ENCODE results near the gene IQGAP2.

Gene IQGAP2

GRCh38 chr5:76608833-76609232 lies 205.7 kb downstream of the IQGAP2 start:
- no peak overlapping the region for H2AFZ ChIP-seq (ENCODE audit: low read length)

GRCh38 chr5:76610196-76610595 lies 207.1 kb downstream of the IQGAP2 start:
- H2BK15ac ChIP-seq (ENCODE audit: low read length) = no peak overlapping the region
- H4K91ac ChIP-seq (ENCODE audit: low read depth, low read length, poor library complexity) = no peak overlapping the region
- no peak overlapping the region for H3K4me3 ChIP-seq (ENCODE audit: low read length in 2 of 2)
- no peak overlapping the region for H3K4ac ChIP-seq (ENCODE audit: low read length)
- peaks cover 11 to 21% of the 10 kb centered on the region in 2 donors for H3K4me1 ChIP-seq (ENCODE audit: control insufficient read depth in 2 of 2, insufficient read depth in 1 of 2, low read depth in 1 of 2, low read length in 2 of 2)
- no peaks in the 10 kb centered on the region for H3K9me3 ChIP-seq (replicated peaks in 1 of 2; ENCODE audit: control insufficient read depth in 2 of 2, insufficient read depth in 1 of 2, low read depth in 1 of 2, low read length in 2 of 2)
- H4K8ac ChIP-seq (ENCODE audit: low read depth, low read length) = no peak overlapping the region
- no peaks in the 10 kb centered on the region for H3K79me1 ChIP-seq (ENCODE audit: low read depth, low read length)
- H3K18ac ChIP-seq (ENCODE audit: low read length) = no peak overlapping the region
- H3K9ac ChIP-seq (ENCODE audit: low read depth, low read length, poor library complexity) = no peak overlapping the region
- no peak overlapping the region for H3K23ac ChIP-seq (ENCODE audit: low read depth, low read length, poor library complexity)
- H2BK12ac ChIP-seq (ENCODE audit: low read length) = no peak overlapping the region
- no CpG with 5 or more reads among the region's 1 CpG for WGBS, 2 donors (ENCODE audit: extremely low coverage in 2 of 2, insufficient read length in 2 of 2, insufficient replicate concordance in 1 of 2)
- H3K4me2 ChIP-seq (ENCODE audit: insufficient read depth, low read length, poor library complexity, severe bottlenecking) = no peak overlapping the region
- no peak for DNase-seq (ENCODE audit: low spot score)
- H2BK120ac ChIP-seq (ENCODE audit: low read depth, low read length) = no peak overlapping the region
- peaks cover 2 to 16% of the 10 kb centered on the region in 2 donors for H3K36me3 ChIP-seq (replicated peaks in 1 of 2; ENCODE audit: control insufficient read depth in 2 of 2, insufficient read depth in 2 of 2, low read length in 2 of 2)
- H3K27me3 ChIP-seq (ENCODE audit: control insufficient read depth in 3 of 3, insufficient read depth in 3 of 3, low read depth in 1 of 3, low read length in 3 of 3) = no peaks in the 10 kb centered on the region
- H2AFZ ChIP-seq (ENCODE audit: low read length) = no peak overlapping the region
- no peak overlapping the region for H2AK5ac ChIP-seq (ENCODE audit: low read depth, low read length)
- no peak overlapping the region for H2BK5ac ChIP-seq (ENCODE audit: low read length)
- no peak overlapping the region for H3K27ac ChIP-seq (replicated peaks; ENCODE audit: low read length)
- no peak overlapping the region for H3K14ac ChIP-seq (ENCODE audit: low read length)

More at GRCh38 chr5:76608833-76609232, 205.7 kb downstream of the IQGAP2 start:
- no peak overlapping the region for H3K18ac ChIP-seq (ENCODE audit: low read length)
- H3K23ac ChIP-seq (ENCODE audit: low read depth, low read length, poor library complexity) = no peak overlapping the region
- H2BK120ac ChIP-seq (ENCODE audit: low read depth, low read length) = no peak overlapping the region
- no peak overlapping the region for H3K4ac ChIP-seq (ENCODE audit: low read length)
- no peak overlapping the region for H2AK5ac ChIP-seq (ENCODE audit: low read depth, low read length)
- WGBS, 2 donors (ENCODE audit: extremely low coverage in 2 of 2, insufficient read length in 2 of 2, insufficient replicate concordance in 1 of 2) = no CpG with 5 or more reads among the region's 4 CpGs
- no peak overlapping the region for H3K9ac ChIP-seq (ENCODE audit: low read depth, low read length, poor library complexity)
- no peak overlapping the region for H3K14ac ChIP-seq (ENCODE audit: low read length)
- no peaks in the 10 kb centered on the region for H3K9me3 ChIP-seq (replicated peaks in 1 of 2; ENCODE audit: control insufficient read depth in 2 of 2, insufficient read depth in 1 of 2, low read depth in 1 of 2, low read length in 2 of 2)
- no peak overlapping the region for H2BK15ac ChIP-seq (ENCODE audit: low read length)
- H3K4me3 ChIP-seq (ENCODE audit: low read length in 2 of 2) = no peak overlapping the region
- peaks cover 11 to 21% of the 10 kb centered on the region in 2 donors for H3K4me1 ChIP-seq (ENCODE audit: control insufficient read depth in 2 of 2, insufficient read depth in 1 of 2, low read depth in 1 of 2, low read length in 2 of 2)
- no peak overlapping the region for H2BK5ac ChIP-seq (ENCODE audit: low read length)
- no peak overlapping the region for H3K27ac ChIP-seq (replicated peaks; ENCODE audit: low read length)
- H2BK12ac ChIP-seq (ENCODE audit: low read length) = no peak overlapping the region
- no peak overlapping the region for H4K91ac ChIP-seq (ENCODE audit: low read depth, low read length, poor library complexity)
- H3K79me1 ChIP-seq (ENCODE audit: low read depth, low read length) = no peaks in the 10 kb centered on the region
- no peak for DNase-seq (ENCODE audit: low spot score)
- peaks cover 2 to 14% of the 10 kb centered on the region in 2 donors for H3K36me3 ChIP-seq (replicated peaks in 1 of 2; ENCODE audit: control insufficient read depth in 2 of 2, insufficient read depth in 2 of 2, low read length in 2 of 2)
- no peak overlapping the region for H3K4me2 ChIP-seq (ENCODE audit: insufficient read depth, low read length, poor library complexity, severe bottlenecking)
- H3K27me3 ChIP-seq (ENCODE audit: control insufficient read depth in 3 of 3, insufficient read depth in 3 of 3, low read depth in 1 of 3, low read length in 3 of 3) = no peaks in the 10 kb centered on the region
- H4K8ac ChIP-seq (ENCODE audit: low read depth, low read length) = no peak overlapping the region

GRCh38 chr5:76612942-76613341 lies 209.9 kb downstream of the IQGAP2 start:
- H3K4ac ChIP-seq (ENCODE audit: low read length) = no peak overlapping the region
- peak overlapping the region; percentile 31 for H2BK120ac ChIP-seq (ENCODE audit: low read depth, low read length)

GRCh38 chr5:76615759-76616158 lies 212.7 kb downstream of the IQGAP2 start:
- Histone ChIP-seq H3K4me2 (ENCODE audit: insufficient read depth, low read length, poor library complexity, severe bottlenecking) (no peak overlapping the region), H3K27me3 (ENCODE audit: control insufficient read depth in 3 of 3, insufficient read depth in 3 of 3, low read depth in 1 of 3, low read length in 3 of 3) (no peaks in the 10 kb centered on the region), H3K9me3 (replicated peaks in 1 of 2; ENCODE audit: control insufficient read depth in 2 of 2, insufficient read depth in 1 of 2, low read depth in 1 of 2, low read length in 2 of 2) (no peaks in the 10 kb centered on the region), H3K4ac (ENCODE audit: low read length) (no peak overlapping the region), H3K36me3 (replicated peaks in 1 of 2; ENCODE audit: control insufficient read depth in 2 of 2, insufficient read depth in 2 of 2, low read length in 2 of 2) (peaks cover 2 to 16% of the 10 kb centered on the region in 2 donors), H2AK5ac (ENCODE audit: low read depth, low read length) (no peak overlapping the region), H4K8ac (ENCODE audit: low read depth, low read length) (no peak overlapping the region), H3K79me1 (ENCODE audit: low read depth, low read length) (no peaks in the 10 kb centered on the region), H2BK5ac (ENCODE audit: low read length) (no peak overlapping the region), H2AFZ (ENCODE audit: low read length) (no peak overlapping the region), H4K91ac (ENCODE audit: low read depth, low read length, poor library complexity) (no peak overlapping the region), H3K14ac (ENCODE audit: low read length) (no peak overlapping the region), H3K18ac (ENCODE audit: low read length) (no peak overlapping the region), H3K9ac (ENCODE audit: low read depth, low read length, poor library complexity) (no peak overlapping the region), H2BK15ac (ENCODE audit: low read length) (no peak overlapping the region), H3K27ac (replicated peaks; ENCODE audit: low read length) (no peak overlapping the region), H3K23ac (ENCODE audit: low read depth, low read length, poor library complexity) (no peak overlapping the region), H2BK12ac (ENCODE audit: low read length) (no peak overlapping the region), H3K4me3 (ENCODE audit: low read length in 2 of 2) (no peak overlapping the region), H3K4me1 (ENCODE audit: control insufficient read depth in 2 of 2, insufficient read depth in 1 of 2, low read depth in 1 of 2, low read length in 2 of 2) (no peaks in the 10 kb centered on the region), H2BK120ac (ENCODE audit: low read depth, low read length) (no peak overlapping the region)
- no CpG with 5 or more reads among the region's 2 CpGs for WGBS, 2 donors (ENCODE audit: extremely low coverage in 2 of 2, insufficient read length in 2 of 2, insufficient replicate concordance in 1 of 2)
- DNase-seq (ENCODE audit: low spot score) = no peak

More at GRCh38 chr5:76612942-76613341, 209.9 kb downstream of the IQGAP2 start:
- no peak for DNase-seq (ENCODE audit: low spot score)
- Histone ChIP-seq H3K9me3 (replicated peaks in 1 of 2; ENCODE audit: control insufficient read depth in 2 of 2, insufficient read depth in 1 of 2, low read depth in 1 of 2, low read length in 2 of 2) (no peaks in the 10 kb centered on the region), H3K4me1 (ENCODE audit: control insufficient read depth in 2 of 2, insufficient read depth in 1 of 2, low read depth in 1 of 2, low read length in 2 of 2) (peaks cover 0 to 8% of the 10 kb centered on the region in 2 donors), H3K4me3 (ENCODE audit: low read length in 2 of 2) (no peak overlapping the region), H3K9ac (ENCODE audit: low read depth, low read length, poor library complexity) (no peak overlapping the region), H2BK15ac (ENCODE audit: low read length) (no peak overlapping the region), H2BK5ac (ENCODE audit: low read length) (peak overlapping the region; percentile 78), H2BK12ac (ENCODE audit: low read length) (no peak overlapping the region), H2AFZ (ENCODE audit: low read length) (no peak overlapping the region), H3K14ac (ENCODE audit: low read length) (peak overlapping the region; percentile 71), H3K27me3 (ENCODE audit: control insufficient read depth in 3 of 3, insufficient read depth in 3 of 3, low read depth in 1 of 3, low read length in 3 of 3) (no peaks in the 10 kb centered on the region), H4K8ac (ENCODE audit: low read depth, low read length) (no peak overlapping the region), H3K36me3 (replicated peaks in 1 of 2; ENCODE audit: control insufficient read depth in 2 of 2, insufficient read depth in 2 of 2, low read length in 2 of 2) (peaks cover 2 to 16% of the 10 kb centered on the region in 2 donors), H3K4me2 (ENCODE audit: insufficient read depth, low read length, poor library complexity, severe bottlenecking) (no peak overlapping the region), H3K79me1 (ENCODE audit: low read depth, low read length) (no peaks in the 10 kb centered on the region), H3K27ac (replicated peaks; ENCODE audit: low read length) (no peak overlapping the region), H3K18ac (ENCODE audit: low read length) (peak overlapping the region; percentile 35), H2AK5ac (ENCODE audit: low read depth, low read length) (no peak overlapping the region), H4K91ac (ENCODE audit: low read depth, low read length, poor library complexity) (no peak overlapping the region), H3K23ac (ENCODE audit: low read depth, low read length, poor library complexity) (peak overlapping the region; percentile 25)
- WGBS, 2 donors (ENCODE audit: extremely low coverage in 2 of 2, insufficient read length in 2 of 2, insufficient replicate concordance in 1 of 2) = no CpG with 5 or more reads among the region's 5 CpGs

Measured in neuronal stem cell (in vitro differentiated cells).